ENCODE results near the gene TRHDE.

TRHDE gene

GRCh38 chr12:72444566-72444965 lies 172.4 kb downstream of the TRHDE start:
- DNase-seq: no peak

DNA sequence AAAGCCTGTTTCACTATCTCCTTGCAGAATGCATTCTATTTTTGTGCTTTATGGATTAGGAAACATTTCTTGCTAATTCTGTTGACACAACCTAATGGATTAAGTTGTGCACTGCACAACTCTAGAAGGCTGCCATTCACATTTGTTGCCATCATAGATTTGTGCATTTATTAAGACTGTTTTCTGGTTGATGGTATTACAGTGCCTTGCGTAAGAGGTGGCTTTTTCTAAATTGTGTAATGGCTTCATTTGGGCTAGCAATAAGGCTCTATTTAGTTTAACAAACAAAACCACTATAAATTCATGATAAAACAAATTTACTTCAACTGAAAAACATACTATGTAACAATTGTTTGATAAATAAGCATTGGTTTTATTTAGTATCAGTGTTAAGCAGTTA lies 175.9 kb downstream of the TRHDE start:
- no peak for DNase-seq

- DNase-seq: no peak
Measured at GRCh38 chr12:72448805-72449204, 176.6 kb downstream of the TRHDE start.

GRCh38 chr12:72453066-72453465 lies 180.9 kb downstream of the TRHDE start:
- no peak for DNase-seq

DNA sequence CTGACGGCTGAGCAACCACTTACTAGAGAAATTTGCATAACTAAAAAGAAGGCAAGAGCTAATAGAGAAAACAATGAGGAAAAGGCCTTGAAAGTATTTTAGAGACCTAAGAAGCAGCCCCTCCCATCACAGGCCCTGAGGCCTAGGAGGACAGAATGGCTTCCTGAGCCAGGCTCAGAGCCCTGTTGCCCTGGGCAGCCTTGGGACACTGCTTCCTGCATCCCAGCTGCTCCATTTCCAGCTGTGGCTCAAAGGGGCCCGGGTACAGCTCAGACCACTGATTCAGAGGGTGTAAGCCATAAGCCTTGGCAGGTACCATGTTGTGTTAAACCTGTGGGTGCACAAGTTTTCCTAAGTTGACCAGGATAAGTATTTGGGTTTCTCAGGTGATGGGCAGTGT lies 181.4 kb downstream of the TRHDE start:
- DNase-seq: no peak

- DNase-seq: no peak
Measured at GRCh38 chr12:72464471-72464870, 192.3 kb downstream of the TRHDE start.

- no peak for DNase-seq
Measured at GRCh38 chr12:72465155-72465554, 193.0 kb downstream of the TRHDE start.

DNA sequence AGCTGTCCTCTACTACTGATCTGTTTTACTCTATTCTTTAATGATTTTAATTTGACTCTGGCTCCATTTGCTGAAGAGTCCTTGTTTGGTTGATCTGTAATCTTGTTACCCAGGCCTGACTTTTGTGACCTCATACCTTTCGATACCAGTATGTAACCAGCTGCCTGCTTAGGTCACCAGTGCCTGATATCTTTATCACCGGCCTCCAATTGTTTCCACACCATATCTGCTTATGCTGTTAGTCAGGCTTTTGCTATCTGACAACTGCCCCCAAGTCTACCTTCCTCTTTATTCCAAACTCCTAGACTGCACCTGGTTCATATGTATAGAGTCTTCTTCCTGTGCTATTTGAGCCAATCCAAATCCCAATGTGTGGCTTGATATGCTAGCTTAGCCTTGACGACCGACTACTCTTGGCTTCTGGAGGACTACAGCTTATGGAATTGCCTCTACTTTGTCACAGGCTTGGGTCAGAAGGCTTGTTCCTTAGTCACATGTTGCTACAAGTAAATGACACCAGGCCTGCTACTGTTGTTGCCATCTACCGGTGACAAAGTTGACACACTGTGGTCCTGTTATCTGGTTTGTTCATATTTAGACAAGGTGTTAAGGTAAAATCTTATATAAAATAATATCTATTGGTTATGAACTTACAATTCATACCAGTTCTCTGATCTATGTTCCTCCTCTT lies 193.9 kb downstream of the TRHDE start:
- DNase-seq: peak in 1 of 2 experiments; percentile 14

DNA sequence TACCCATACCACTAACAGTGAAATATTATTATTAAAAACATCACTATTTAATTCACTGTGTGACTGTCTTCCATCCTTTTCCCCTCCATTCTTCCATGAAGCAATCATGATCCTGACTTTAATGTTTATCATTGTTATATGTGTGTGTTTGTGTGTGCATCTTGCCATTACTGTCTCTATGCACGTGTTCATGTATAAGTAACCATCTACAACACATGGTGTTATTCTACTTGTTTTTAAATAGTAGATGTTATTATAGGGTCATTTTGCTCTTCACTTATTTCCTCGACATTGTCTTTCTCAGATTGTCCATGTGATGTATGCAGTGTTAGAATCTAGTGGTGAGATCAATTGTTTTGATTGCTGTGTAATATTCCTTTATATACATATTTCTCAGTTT lies 195.8 kb downstream of the TRHDE start:
- DNase-seq: no peak

DNA sequence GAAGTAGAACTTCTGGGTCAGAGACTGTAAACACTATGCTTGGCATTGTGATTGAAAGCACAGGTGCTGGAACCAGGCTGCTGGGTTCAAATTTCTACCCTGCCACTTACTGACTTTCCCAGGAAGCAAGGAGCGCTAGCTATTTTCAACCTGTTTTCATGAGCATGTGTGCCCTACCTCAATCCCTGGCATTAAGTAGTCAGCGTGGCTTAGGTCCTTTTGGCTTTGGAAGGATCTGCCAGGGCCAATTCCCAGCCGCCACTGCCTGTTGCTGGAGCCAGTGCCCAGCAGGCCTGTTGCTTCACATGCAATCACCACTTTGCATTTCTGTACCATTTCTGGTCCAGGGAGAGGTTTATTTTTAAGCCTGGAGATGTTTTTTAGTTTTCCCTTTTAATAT lies 196.3 kb downstream of the TRHDE start:
- DNase-seq: no peak

DNA sequence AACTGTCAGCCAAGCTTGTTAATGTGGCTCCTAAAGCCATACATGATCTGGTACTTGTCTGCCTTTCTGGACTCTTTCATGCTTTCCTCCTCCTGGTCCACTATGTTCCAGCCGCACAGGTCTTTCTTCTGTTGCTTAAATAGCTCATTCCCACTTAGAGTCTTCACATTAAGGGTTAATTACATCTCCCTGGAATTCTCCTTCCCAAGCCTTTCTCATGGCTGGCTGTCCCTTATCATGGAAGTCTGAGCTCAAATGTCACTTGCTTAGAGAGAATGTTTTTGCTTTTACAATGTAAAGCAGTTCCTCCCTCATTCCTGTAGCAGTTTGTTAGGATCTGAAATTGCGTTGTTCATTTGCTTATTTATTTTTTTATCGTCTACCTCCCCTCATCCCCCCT lies 199.6 kb downstream of the TRHDE start:
- DNase-seq: no peak

DNA sequence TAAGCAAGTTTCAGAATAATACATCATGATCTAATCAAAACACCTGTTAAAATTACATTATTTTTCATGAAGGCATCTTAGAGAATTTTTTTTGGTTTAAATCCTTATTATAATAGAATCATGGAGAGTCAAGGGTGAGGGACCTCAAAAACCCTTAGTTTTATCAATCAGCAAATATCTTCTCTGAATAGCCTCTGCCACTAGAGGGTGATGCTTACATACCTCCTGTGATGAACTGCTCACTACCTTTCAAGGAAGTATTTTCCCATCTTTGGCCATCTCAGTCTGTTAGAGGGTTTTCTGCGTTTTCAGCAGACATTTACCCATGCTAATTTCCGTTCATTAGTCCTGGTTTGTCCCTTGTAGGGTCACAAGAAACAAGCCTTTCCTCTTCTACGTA lies 200.2 kb downstream of the TRHDE start:
- DNase-seq: no peak

GRCh38 chr12:72476301-72476700 lies 204.1 kb downstream of the TRHDE start:
- DNase-seq: no peak

DNA sequence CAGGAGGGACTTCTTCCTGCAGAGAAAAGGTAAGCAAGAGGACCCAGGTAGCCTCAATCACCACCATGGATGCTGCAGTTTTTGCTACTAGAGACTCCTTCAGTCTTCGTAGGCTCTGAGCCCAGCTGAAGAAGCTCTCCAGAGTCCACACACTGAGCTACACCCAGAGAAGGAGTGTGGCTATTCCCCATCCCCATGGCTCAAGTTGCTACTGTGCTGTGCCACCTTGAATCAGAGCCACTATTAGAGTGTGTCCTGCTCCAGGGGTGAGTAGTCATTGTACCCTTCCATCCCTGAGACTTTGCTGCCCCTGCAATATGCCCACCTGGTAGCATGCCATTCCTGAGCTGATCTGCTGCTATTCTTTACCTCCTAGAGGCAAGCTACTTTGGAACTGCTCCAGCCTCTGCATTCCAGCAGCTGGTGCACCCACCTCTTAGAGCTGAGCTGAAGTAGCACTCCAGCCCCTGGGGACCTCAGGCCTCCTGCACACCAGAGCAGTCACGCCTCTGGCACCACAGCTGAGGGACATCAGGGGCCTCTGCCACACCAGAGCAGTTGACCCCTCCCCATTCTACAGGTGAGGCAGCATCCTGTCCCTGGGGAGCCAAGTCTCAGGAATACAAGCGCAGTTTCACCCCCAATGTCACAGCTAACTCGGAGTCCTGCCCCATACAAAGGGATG lies 213.0 kb downstream of the TRHDE start:
- DNase-seq: no peak

DNA sequence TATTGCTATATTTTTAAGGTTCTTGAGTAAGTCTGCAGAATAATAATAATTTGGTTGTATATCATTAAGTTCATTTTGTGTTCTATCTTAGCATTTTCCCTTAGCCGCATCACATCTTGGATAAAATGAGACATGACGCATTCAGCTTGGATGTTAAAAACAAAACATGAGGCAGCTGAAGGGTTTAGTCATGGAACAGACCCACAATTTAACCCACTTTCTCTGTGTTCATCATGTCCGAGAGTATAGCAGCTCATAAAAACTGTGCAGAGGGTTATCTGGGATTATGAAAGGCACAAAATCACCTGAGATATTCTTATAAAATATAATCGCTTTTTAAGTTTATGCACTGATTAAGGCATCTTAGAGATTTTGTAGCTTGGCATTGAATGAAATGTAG lies 219.3 kb downstream of the TRHDE start:
- no peak for DNase-seq

- DNase-seq: no peak
Measured at GRCh38 chr12:72493407-72493806, 221.2 kb downstream of the TRHDE start.

- no peak for DNase-seq
Measured at GRCh38 chr12:72498354-72498753, 226.2 kb downstream of the TRHDE start.

DNA sequence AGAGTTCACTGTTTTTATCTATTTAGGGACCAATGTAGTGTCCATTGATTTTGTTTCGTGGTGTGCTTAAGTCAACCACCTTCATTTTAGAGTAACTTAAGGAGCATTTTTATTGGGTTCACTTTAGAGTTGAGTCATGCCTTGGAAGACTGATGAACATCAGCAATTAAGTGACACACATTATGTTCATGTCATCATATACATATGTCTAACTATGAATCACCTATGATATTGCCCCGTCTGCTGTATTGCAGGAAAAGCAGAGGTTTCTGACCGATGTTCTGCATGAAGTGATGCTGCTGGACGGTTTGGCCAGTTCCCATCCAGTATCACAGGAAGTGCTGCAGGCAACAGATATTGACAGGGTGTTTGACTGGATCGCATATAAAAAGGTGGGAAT lies 227.1 kb downstream of the TRHDE start:
- no peak for DNase-seq

- DNase-seq: peak in 1 of 2 experiments; percentile 12
Measured at GRCh38 chr12:72502546-72502945, 230.4 kb downstream of the TRHDE start.

GRCh38 chr12:72505227-72505626 lies 233.1 kb downstream of the TRHDE start:
- no peak for DNase-seq

- no peak for DNase-seq
Measured at GRCh38 chr12:72509891-72510290, 237.7 kb downstream of the TRHDE start.

- DNase-seq: no peak
Measured at GRCh38 chr12:72510772-72511171, 238.6 kb downstream of the TRHDE start.

GRCh38 chr12:72511498-72511897 lies 239.3 kb downstream of the TRHDE start:
- no peak for DNase-seq

DNA sequence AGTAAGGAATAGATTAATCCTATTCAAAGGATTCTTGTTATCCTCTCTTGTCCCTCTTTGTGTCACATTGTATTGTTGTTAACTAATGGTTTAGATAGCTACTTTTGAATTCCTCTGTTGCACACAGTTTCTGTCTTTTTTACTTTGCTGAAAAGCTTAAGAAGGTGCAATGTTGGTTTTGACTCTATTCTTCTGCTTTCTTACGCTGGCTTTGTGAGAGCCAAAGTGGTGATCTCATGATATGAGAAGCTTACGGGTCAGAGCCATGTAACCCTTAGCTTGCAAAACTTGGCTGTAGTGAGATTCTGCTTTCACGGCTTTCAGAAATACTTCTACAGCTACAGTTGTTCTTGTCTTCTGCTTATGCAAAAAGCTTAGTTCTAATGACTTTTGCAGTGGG lies 239.7 kb downstream of the TRHDE start:
- no peak for DNase-seq
